ENCODE measurements around the gene CARM1.
"Not testable (repeated sequence)": the region's sequence is repeated elsewhere in the genome, so short reads cannot be mapped to it uniquely, and the experiment has no call there.

The CARM1 gene

GRCh38 chr19:10876459-10877240 lies 5.3 kb downstream of the CARM1 start:
- DNase-seq = no peak

- DNase-seq = not testable (repeated sequence)
Measured at GRCh38 chr19:10877608-10878007, 6.3 kb downstream of the CARM1 start.

GRCh38 chr19:10878253-10878652 lies 6.9 kb downstream of the CARM1 start:
- DNase-seq = no peak

GRCh38 chr19:10881403-10882107 lies 10.2 kb downstream of the CARM1 start:
- DNase-seq = no peak

GRCh38 chr19:10882108-10882457 lies 10.7 kb downstream of the CARM1 start:
- no peak for DNase-seq

GRCh38 chr19:10884274-10884673 lies 12.9 kb downstream of the CARM1 start:
- no peak for DNase-seq

- no peak for DNase-seq
Measured at GRCh38 chr19:10885201-10886169, 14.1 kb downstream of the CARM1 start.

- peak; percentile 11 for DNase-seq
Measured at GRCh38 chr19:10887616-10888367, 16.4 kb downstream of the CARM1 start.

GRCh38 chr19:10888421-10888866 lies 17.1 kb downstream of the CARM1 start:
- no peak for DNase-seq

GRCh38 chr19:10889880-10890279 lies 18.5 kb downstream of the CARM1 start:
- DNase-seq = no peak

- DNase-seq = peak; percentile 82
Measured at GRCh38 chr19:10891405-10892086, 20.2 kb downstream of the CARM1 start.

- DNase-seq = peak; percentile 81
Measured at GRCh38 chr19:10892256-10892655, 20.9 kb downstream of the CARM1 start.

GRCh38 chr19:10894911-10895213 lies 23.5 kb downstream of the CARM1 start:
- no peak for DNase-seq

- DNase-seq = no peak
Measured at GRCh38 chr19:10895363-10895762, 24.0 kb downstream of the CARM1 start.

GRCh38 chr19:10895920-10896319 lies 24.6 kb downstream of the CARM1 start:
- DNase-seq = no peak

GRCh38 chr19:10896851-10897526 lies 25.6 kb downstream of the CARM1 start:
- peak; percentile 56 for DNase-seq

GRCh38 chr19:10898633-10899032 lies 27.3 kb downstream of the CARM1 start:
- DNase-seq = no peak

- peak; percentile 63 for DNase-seq
Measured at GRCh38 chr19:10899151-10899653, 27.8 kb downstream of the CARM1 start.

GRCh38 chr19:10907925-10908324 lies 36.6 kb downstream of the CARM1 start:
- no peak for DNase-seq

GRCh38 chr19:10908380-10908960 lies 37.1 kb downstream of the CARM1 start:
- no peak for DNase-seq

All from NCI-H510A (cell line).